ENCODE results near the gene HOXD13.

DNA sequence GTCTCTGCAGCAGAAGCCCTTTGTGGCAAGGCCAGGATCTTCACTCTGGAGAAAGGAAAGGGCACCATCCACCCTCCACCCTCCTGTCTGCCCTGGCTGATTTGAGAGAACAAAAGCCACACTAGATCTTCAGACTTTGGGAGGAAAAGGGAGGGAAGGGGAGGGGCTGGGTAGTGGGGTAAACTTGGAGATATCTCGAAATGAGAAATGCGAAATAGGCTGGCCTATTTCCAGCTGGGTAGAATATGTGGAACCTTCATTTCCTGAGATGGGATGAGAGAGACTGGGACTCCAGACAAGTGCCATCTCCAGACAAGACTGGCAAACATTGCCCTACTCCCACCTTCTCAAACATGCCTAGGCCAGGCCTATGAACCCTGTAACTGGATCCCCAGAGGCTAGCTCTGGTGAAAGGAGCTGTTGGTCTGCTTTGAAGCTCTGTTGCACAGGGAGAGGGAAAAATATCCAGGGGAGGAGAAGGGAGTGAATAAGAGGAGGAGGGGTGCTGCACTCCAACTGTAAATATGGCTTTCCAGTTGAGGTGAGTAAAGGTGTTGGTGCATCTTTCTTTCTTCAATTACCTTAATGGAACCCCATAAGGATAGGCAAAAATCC, 8.8 kb downstream of the HOXD13 start:
- no peak for TF ChIP-seq POLR2A (IDR thresholded peaks at IDR 0.05; ENCODE audit: low read length)
- TF ChIP-seq CTCF (IDR thresholded peaks at IDR 0.05) = no peak
- no peak for TF ChIP-seq ZSCAN20 (CRISPR knock-in tag; IDR thresholded peaks at IDR 0.05)

All from A549 (cell line).